SKM-1 (cell line): ENCODE measurements around the gene ABCC5.
"Not testable (repeated sequence)": the region's sequence is repeated elsewhere in the genome, so short reads cannot be mapped to it uniquely, and the experiment has no call there.

Source experiments
- DNase-seq: peaks from one replicate; lab custom pipeline; 2025; ENCODE audit not compliant: unreplicated experiment; lab: John Stamatoyannopoulos, UW

Gene ABCC5

GRCh38 chr3:184016811-184017671, 643 bp downstream of the ABCC5 start:
- no peak for DNase-seq

- DNase-seq: no peak
These were observed 1.5 kb downstream of the ABCC5 start for GRCh38 chr3:184016169-184016570.

GRCh38 chr3:184015381-184016019, 2.2 kb downstream of the ABCC5 start:
- no peak for DNase-seq

- DNase-seq: no peak
These were observed 5.5 kb downstream of the ABCC5 start for GRCh38 chr3:184011937-184012889.

- DNase-seq: no peak
These were observed 6.3 kb downstream of the ABCC5 start for GRCh38 chr3:184011230-184011876.

- DNase-seq: no peak
These were observed 9.5 kb downstream of the ABCC5 start for GRCh38 chr3:184008161-184008560.

GRCh38 chr3:184007143-184007813, 10.4 kb downstream of the ABCC5 start:
- not testable (repeated sequence) for DNase-seq

GRCh38 chr3:184005941-184006507, 11.7 kb downstream of the ABCC5 start:
- no peak for DNase-seq

GRCh38 chr3:184004476-184004875, 13.2 kb downstream of the ABCC5 start:
- DNase-seq: no peak

- DNase-seq: no peak
These were observed 14.3 kb downstream of the ABCC5 start for GRCh38 chr3:184003187-184003967.

- DNase-seq: no peak
These were observed 15.2 kb downstream of the ABCC5 start for GRCh38 chr3:184002469-184002868.

- no peak for DNase-seq
These were observed 15.9 kb downstream of the ABCC5 start for GRCh38 chr3:184001761-184002160.

- no peak for DNase-seq
These were observed 26.3 kb downstream of the ABCC5 start for GRCh38 chr3:183991403-183991802.

GRCh38 chr3:183988216-183988790, 29.4 kb downstream of the ABCC5 start:
- no peak for DNase-seq

- no peak for DNase-seq
These were observed 30.6 kb downstream of the ABCC5 start for GRCh38 chr3:183987000-183987600.

- DNase-seq: no peak
These were observed 32.6 kb downstream of the ABCC5 start for GRCh38 chr3:183984749-183985729.

- no peak for DNase-seq
These were observed 33.5 kb downstream of the ABCC5 start for GRCh38 chr3:183984127-183984740.
